ENCODE measurements around the gene RAB7B.

DNA sequence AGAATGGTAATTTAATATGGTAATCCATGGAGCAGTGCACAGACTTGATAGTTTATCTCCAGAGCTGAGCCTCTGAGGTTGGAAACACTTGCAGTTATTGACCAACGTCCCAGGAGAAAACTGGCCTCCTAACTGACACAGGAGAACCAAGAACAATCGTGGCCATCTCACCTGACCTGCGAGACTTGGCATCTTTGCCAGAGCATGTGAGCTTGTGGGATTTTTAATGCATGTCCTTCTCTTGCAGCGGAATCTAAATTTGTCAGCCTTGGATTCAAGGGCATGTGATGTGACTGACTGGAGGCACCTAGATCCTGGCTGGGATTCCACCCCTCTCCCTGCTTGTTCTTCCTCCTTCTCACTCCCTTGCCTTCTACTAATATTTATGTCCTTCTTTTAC, 32.1 kb downstream of the RAB7B start:
- TF ChIP-seq, protein P1, sequence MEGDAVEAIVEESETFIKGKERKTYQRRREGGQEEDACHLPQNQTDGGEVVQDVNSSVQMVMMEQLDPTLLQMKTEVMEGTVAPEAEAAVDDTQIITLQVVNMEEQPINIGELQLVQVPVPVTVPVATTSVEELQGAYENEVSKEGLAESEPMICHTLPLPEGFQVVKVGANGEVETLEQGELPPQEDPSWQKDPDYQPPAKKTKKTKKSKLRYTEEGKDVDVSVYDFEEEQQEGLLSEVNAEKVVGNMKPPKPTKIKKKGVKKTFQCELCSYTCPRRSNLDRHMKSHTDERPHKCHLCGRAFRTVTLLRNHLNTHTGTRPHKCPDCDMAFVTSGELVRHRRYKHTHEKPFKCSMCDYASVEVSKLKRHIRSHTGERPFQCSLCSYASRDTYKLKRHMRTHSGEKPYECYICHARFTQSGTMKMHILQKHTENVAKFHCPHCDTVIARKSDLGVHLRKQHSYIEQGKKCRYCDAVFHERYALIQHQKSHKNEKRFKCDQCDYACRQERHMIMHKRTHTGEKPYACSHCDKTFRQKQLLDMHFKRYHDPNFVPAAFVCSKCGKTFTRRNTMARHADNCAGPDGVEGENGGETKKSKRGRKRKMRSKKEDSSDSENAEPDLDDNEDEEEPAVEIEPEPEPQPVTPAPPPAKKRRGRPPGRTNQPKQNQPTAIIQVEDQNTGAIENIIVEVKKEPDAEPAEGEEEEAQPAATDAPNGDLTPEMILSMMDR (IDR thresholded peaks at IDR 0.05): no peak
- no peak for TF ChIP-seq POLR2A (IDR thresholded peaks at IDR 0.05)
